Mesenchymal stem cell (in vitro differentiated cells and primary cell): Measurements from ENCODE around the gene PDE3B.

Experiments used
- DNase-seq: peaks from one replicate; pipeline ENCODE4 v3.0.0-alpha.2; 2013
- H2AFZ ChIP-seq: one replicate; pipeline ENCODE4 v1.6.1; 2013; ENCODE audit warnings: low read depth, mild to moderate bottlenecking, control low read depth, inconsistent platforms, low read length, moderate library complexity
- H2AK5ac ChIP-seq: 2 replicates; pipeline ENCODE4 v1.6.1; 2013; ENCODE audit warnings: low read length, moderate library complexity, mild to moderate bottlenecking, inconsistent platforms; ENCODE audit not compliant: severe bottlenecking
- H2BK120ac ChIP-seq: one replicate; pipeline ENCODE4 v1.6.1; 2013; ENCODE audit warnings: low read depth, mild to moderate bottlenecking, inconsistent platforms, low read length, moderate library complexity
- H2BK12ac ChIP-seq, 2 experiments: one replicate each; pipeline ENCODE4 v1.6.1; 2013; ENCODE audit warnings: inconsistent platforms in 2 of 2, low read length in 2 of 2, mild to moderate bottlenecking in 2 of 2, moderate library complexity in 2 of 2, control low read depth in 1 of 2
- H2BK15ac ChIP-seq: one replicate; pipeline ENCODE4 v1.6.1; 2013; ENCODE audit warnings: mild to moderate bottlenecking, low read depth, inconsistent platforms; ENCODE audit not compliant: poor library complexity, severe bottlenecking
- H2BK5ac ChIP-seq: 2 replicates; pipeline ENCODE4 v1.6.1; 2013; ENCODE audit warnings: low read depth, mild to moderate bottlenecking, low read length, control low read depth, inconsistent platforms; ENCODE audit not compliant: poor library complexity, severe bottlenecking
- H3K14ac ChIP-seq, 2 experiments: one replicate each; pipeline ENCODE4 v1.6.1; 2013; ENCODE audit warnings: inconsistent platforms in 2 of 2, low read length in 2 of 2, control low read depth in 1 of 2, mild to moderate bottlenecking in 1 of 2, moderate library complexity in 1 of 2
- H3K18ac ChIP-seq, 2 experiments: one replicate each; pipeline ENCODE4 v1.6.1; 2013; ENCODE audit warnings: inconsistent platforms in 2 of 2, low read length in 2 of 2, control low read depth in 1 of 2, low read depth in 1 of 2, mild to moderate bottlenecking in 1 of 2
- H3K23ac ChIP-seq, 2 experiments: one replicate each; pipeline ENCODE4 v1.6.1; 2013; ENCODE audit warnings: inconsistent platforms in 2 of 2, low read length in 2 of 2, mild to moderate bottlenecking in 2 of 2, moderate library complexity in 2 of 2, control low read depth in 1 of 2
- H3K27ac ChIP-seq: 2 replicates; pipeline ENCODE4 v1.5.1; 2013; ENCODE audit warnings: mild to moderate bottlenecking, moderate library complexity, low read length, control low read depth, inconsistent platforms; ENCODE audit not compliant: poor library complexity, severe bottlenecking
- H3K27me3 ChIP-seq, 2 experiments: 2 replicates each; pipeline versions ENCODE4 v1.6.1 to v1.7.0; 2013; ENCODE audit warnings: low read length in 2 of 2, mild to moderate bottlenecking in 2 of 2, moderate library complexity in 2 of 2, control low read depth in 1 of 2, inconsistent platforms in 1 of 2; ENCODE audit not compliant: control insufficient read depth in 1 of 2, insufficient read depth in 1 of 2
- H3K36me3 ChIP-seq, 2 experiments: 2 replicates each; pipeline versions ENCODE4 v1.6.1 to v1.7.0; 2013; ENCODE audit warnings: low read length in 2 of 2, control low read depth in 1 of 2, inconsistent platforms in 1 of 2, low read depth in 1 of 2, mild to moderate bottlenecking in 1 of 2; ENCODE audit not compliant: insufficient read depth in 2 of 2, control insufficient read depth in 1 of 2
- H3K4ac ChIP-seq, 2 experiments: one replicate each; pipeline ENCODE4 v1.6.1; 2013; ENCODE audit warnings: inconsistent platforms in 2 of 2, low read length in 2 of 2, mild to moderate bottlenecking in 2 of 2, moderate library complexity in 2 of 2, control low read depth in 1 of 2, low read depth in 1 of 2
- H3K4me1 ChIP-seq: 2 replicates; pipeline ENCODE4 v1.6.1; 2013; ENCODE audit warnings: low read depth, low read length, control low read depth; ENCODE audit not compliant: control insufficient read depth, insufficient read depth
- H3K4me2 ChIP-seq: 2 replicates; pipeline ENCODE4 v1.6.1; 2013; ENCODE audit warnings: low read length, mild to moderate bottlenecking, inconsistent platforms; ENCODE audit not compliant: poor library complexity, severe bottlenecking
- H3K4me3 ChIP-seq, 2 experiments: 2 replicates each; pipeline versions ENCODE4 v1.5.1 to v1.7.0; 2013; ENCODE audit warnings: low read length in 2 of 2, mild to moderate bottlenecking in 2 of 2, control low read depth in 1 of 2, low read depth in 1 of 2; ENCODE audit not compliant: insufficient read depth in 1 of 2
- H3K79me1 ChIP-seq: replicated peaks from 2 replicates; pipeline ENCODE4 v1.6.1; 2013; ENCODE audit warnings: mild to moderate bottlenecking, control low read depth, low read length, inconsistent platforms; ENCODE audit not compliant: poor library complexity, severe bottlenecking
- H3K9ac ChIP-seq: 2 replicates; pipeline ENCODE4 v1.7.0; 2013; ENCODE audit warnings: mild to moderate bottlenecking, low read length, moderate library complexity
- H3K9me3 ChIP-seq: 2 replicates; pipeline ENCODE4 v1.7.0; 2013; ENCODE audit warnings: mild to moderate bottlenecking, low read length; ENCODE audit not compliant: control insufficient read depth
- H4K8ac ChIP-seq: one replicate; pipeline ENCODE4 v1.6.1; 2013; ENCODE audit warnings: inconsistent platforms, mild to moderate bottlenecking, low read length, moderate library complexity
- H4K91ac ChIP-seq: one replicate; pipeline ENCODE4 v1.6.1; 2013; ENCODE audit warnings: mild to moderate bottlenecking, low read length, inconsistent platforms
- WGBS: methylation state at CpG from one replicate; pipeline ENCODE4 v1.1.7; 2013; ENCODE audit warnings: mixed read lengths; 5-methylcytosine and 5-hydroxymethylcytosine counted together

Gene PDE3B

DNA sequence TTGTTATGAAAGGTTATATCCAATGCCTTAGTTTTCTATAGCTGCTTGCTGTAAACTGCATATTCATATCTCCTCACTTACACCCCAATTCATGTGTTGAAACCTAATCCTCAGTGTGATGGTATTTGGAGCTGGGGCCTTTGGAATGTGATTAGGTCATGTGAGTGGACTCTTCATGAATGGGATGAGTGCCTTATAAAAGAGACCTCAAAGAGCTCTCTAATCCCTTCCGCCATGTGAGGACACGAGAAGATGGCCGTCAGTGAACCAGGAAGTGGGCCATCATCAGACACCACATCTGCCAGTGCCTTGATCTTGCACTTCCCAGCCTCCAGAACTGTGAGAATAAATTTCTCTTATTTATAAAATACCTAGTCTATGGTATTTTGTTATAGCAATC is 169.2 kb downstream of the PDE3B start:
- Histone ChIP-seq H2BK15ac (no peak overlapping the region), H3K9me3 (no peaks in the 10 kb centered on the region), H3K4me2 (no peak overlapping the region), H3K9ac (no peak overlapping the region), H4K91ac (no peak overlapping the region), H2BK5ac (no peak overlapping the region), H4K8ac (no peak overlapping the region), H3K79me1 (no peaks in the 10 kb centered on the region), H2BK12ac (no peak overlapping the region), H3K14ac (no peak overlapping the region), H3K27ac (no peak overlapping the region), H3K23ac (no peak overlapping the region), H3K36me3 (no peaks in the 10 kb centered on the region), H3K4ac (no peak overlapping the region), H3K18ac (no peak overlapping the region), H3K4me1 (no peaks in the 10 kb centered on the region), H2AK5ac (no peak overlapping the region), H2AFZ (no peak overlapping the region), H3K4me3 (no peak overlapping the region), H3K27me3 (no peaks in the 10 kb centered on the region), H2BK120ac (no peak overlapping the region)
- DNase-seq, result no peak
- 89% methylated on average over 3 of the region's 3 CpGs for WGBS

DNA sequence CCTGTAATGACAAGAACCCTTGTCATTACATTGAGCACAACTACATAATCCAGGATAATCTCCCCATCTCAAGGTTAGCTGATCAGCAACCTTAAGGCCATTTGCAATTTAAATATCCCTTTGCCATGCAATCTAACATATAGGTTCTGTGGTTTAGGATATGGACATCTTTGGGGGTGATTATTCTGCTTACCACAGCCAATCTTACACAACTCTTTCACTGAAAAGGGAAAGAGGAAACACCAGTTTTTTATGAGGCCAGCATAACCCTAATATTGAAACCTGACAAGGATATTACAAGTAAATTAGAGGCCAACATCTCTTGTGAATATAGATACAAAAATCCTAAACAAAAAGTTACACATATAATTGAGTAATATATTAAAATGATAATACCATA is 169.9 kb downstream of the PDE3B start:
- H3K4me1 ChIP-seq, result no peaks in the 10 kb centered on the region
- no peaks in the 10 kb centered on the region for H3K36me3 ChIP-seq
- no peak overlapping the region for H3K14ac ChIP-seq
- H2BK5ac ChIP-seq, result no peak overlapping the region
- H2AFZ ChIP-seq, result no peak overlapping the region
- no peak overlapping the region for H2BK120ac ChIP-seq
- H3K4ac ChIP-seq, result no peak overlapping the region
- H3K4me2 ChIP-seq, result no peak overlapping the region
- H4K91ac ChIP-seq, result no peak overlapping the region
- no peak overlapping the region for H3K9ac ChIP-seq
- H3K18ac ChIP-seq, result no peak overlapping the region
- no peak overlapping the region for H2BK15ac ChIP-seq
- no peak overlapping the region for H4K8ac ChIP-seq
- H2AK5ac ChIP-seq, result no peak overlapping the region
- no peak overlapping the region for H2BK12ac ChIP-seq
- no peaks in the 10 kb centered on the region for H3K9me3 ChIP-seq
- H3K23ac ChIP-seq, result no peak overlapping the region
- H3K27ac ChIP-seq, result no peak overlapping the region
- no peaks in the 10 kb centered on the region for H3K27me3 ChIP-seq
- no peak overlapping the region for H3K4me3 ChIP-seq
- no peaks in the 10 kb centered on the region for H3K79me1 ChIP-seq
- DNase-seq, result no peak

DNA sequence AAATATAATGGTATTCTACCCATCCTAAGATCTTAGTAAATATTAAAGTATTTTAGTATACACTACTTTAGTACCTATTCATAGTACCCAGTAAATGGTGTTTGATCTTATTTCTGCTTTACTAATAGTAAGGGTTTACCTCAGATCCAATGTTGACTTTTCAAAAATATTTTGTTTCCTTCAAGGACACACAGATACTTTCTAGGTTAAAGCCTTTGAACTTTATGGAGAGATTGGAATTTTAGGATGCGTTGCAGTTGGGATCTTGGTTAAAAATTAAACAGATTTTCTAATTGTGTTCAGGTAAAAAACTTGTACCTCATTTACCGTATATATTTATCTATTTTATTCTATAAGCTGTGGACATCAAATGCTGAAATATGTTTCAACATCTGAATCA is 175.2 kb downstream of the PDE3B start:
- no peak overlapping the region for H3K4me2 ChIP-seq
- no peaks in the 10 kb centered on the region for H3K36me3 ChIP-seq
- H4K91ac ChIP-seq, result no peak overlapping the region
- H2BK12ac ChIP-seq, result no peak overlapping the region
- H2BK5ac ChIP-seq, result no peak overlapping the region
- no peak overlapping the region for H2BK120ac ChIP-seq
- no peak overlapping the region for H2BK15ac ChIP-seq
- no peak for DNase-seq
- no peak overlapping the region for H3K14ac ChIP-seq
- H3K27ac ChIP-seq, result no peak overlapping the region
- no peak overlapping the region for H3K9ac ChIP-seq
- H3K9me3 ChIP-seq, result no peaks in the 10 kb centered on the region
- no peak overlapping the region for H3K23ac ChIP-seq
- no peaks in the 10 kb centered on the region for H3K4me1 ChIP-seq
- no peak overlapping the region for H3K18ac ChIP-seq
- no peak overlapping the region for H4K8ac ChIP-seq
- no peak overlapping the region for H2AFZ ChIP-seq
- peaks cover 0 to 2% of the 10 kb centered on the region in 2 experiments for H3K27me3 ChIP-seq
- H3K4me3 ChIP-seq, result no peak overlapping the region
- H2AK5ac ChIP-seq, result no peak overlapping the region
- 100% methylated on average over 1 of the region's 2 CpGs for WGBS
- no peak overlapping the region for H3K4ac ChIP-seq
- no peaks in the 10 kb centered on the region for H3K79me1 ChIP-seq

DNA sequence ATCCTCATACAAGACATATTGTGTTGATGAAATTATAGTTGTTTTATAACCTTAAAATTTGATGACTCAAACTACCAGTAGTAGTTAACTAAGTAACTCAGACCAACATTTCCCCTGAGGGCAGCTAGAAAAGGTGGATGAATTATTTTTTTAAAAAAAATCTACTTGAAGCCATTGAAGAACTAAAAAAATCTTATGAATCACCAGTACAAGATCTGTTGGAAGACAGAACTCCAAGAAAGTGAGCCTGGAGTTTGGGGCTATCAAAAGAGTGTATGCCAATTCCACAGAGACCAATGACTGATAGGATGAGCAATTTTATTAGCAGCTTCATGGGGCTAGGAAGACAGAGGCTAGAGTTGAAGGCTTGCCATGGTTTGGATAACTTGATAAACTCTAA is 176.0 kb downstream of the PDE3B start:
- H3K9ac ChIP-seq, result no peak overlapping the region
- H3K14ac ChIP-seq, result no peak overlapping the region
- H3K36me3 ChIP-seq, result no peaks in the 10 kb centered on the region
- H2BK12ac ChIP-seq, result no peak overlapping the region
- no peak overlapping the region for H4K91ac ChIP-seq
- H4K8ac ChIP-seq, result no peak overlapping the region
- H2AFZ ChIP-seq, result no peak overlapping the region
- H3K9me3 ChIP-seq, result no peaks in the 10 kb centered on the region
- no peak overlapping the region for H2BK15ac ChIP-seq
- H3K27me3 ChIP-seq, result peaks cover 0 to 2% of the 10 kb centered on the region in 2 experiments
- no peak overlapping the region for H3K4ac ChIP-seq
- no peak overlapping the region for H2BK120ac ChIP-seq
- H3K4me3 ChIP-seq, result no peak overlapping the region
- H2BK5ac ChIP-seq, result no peak overlapping the region
- no peaks in the 10 kb centered on the region for H3K79me1 ChIP-seq
- H3K18ac ChIP-seq, result no peak overlapping the region
- H3K23ac ChIP-seq, result no peak overlapping the region
- no peaks in the 10 kb centered on the region for H3K4me1 ChIP-seq
- no peak overlapping the region for H3K4me2 ChIP-seq
- DNase-seq, result no peak
- H3K27ac ChIP-seq, result no peak overlapping the region
- no peak overlapping the region for H2AK5ac ChIP-seq
